PC-3 (cell line): ENCODE results near the gene AFF3. TPM values are rescaled to one million over a fixed set of nuclear protein-coding genes. Genes with fewer than 3 reads are reported as not detected.

Experiments
- ATAC-seq: fragments of 200-7000 bp; cut with Tn5 transposase; 2 replicates; pipeline ENCODE4 v1.9.1; 2020; ENCODE audit warnings: mild to moderate bottlenecking, moderate library complexity
- BruUV-seq: library from RNA; stranded (reverse); fragments of 400-500 nt; replicated peaks from 2 replicates; lab custom pipeline; 2021; lab: Mats Ljungman, UMichigan
- CTCF ChIA-PET: fragments of 300-600 bp; sonication (Branson Sonifier 250); formaldehyde crosslinking; loops from one replicate; lab custom pipeline; 2022; ENCODE audit warnings: antibody characterized with exemption; lab: Charles Lee
- POLR2A ChIA-PET: fragments of 300-600 bp; sonication (Branson Sonifier 250); formaldehyde crosslinking; loops from one replicate; lab custom pipeline; 2022; ENCODE audit warnings: antibody characterized with exemption; ENCODE audit not compliant: unreplicated experiment; lab: Charles Lee
- DNase-seq: peaks from one replicate; pipeline ENCODE4 v3.0.0-alpha.2; 2015
- H2AFZ ChIP-seq: fragments of 300-600 bp; sonication (generic); 2 replicates; pipeline ENCODE4 v1.6.0; 2016; ENCODE audit warnings: antibody characterized with exemption, low read length
- H3F3A ChIP-seq: fragments of 300-600 bp; sonication (generic); one replicate; pipeline ENCODE4 v1.6.0; 2017; ENCODE audit warnings: antibody characterized with exemption, low read length, control low read depth, mild to moderate bottlenecking; ENCODE audit not compliant: unreplicated experiment
- H3K27ac ChIP-seq: fragments of 300-600 bp; sonication (generic); 2 replicates; pipeline ENCODE4 v1.5.1; 2016; ENCODE audit warnings: mild to moderate bottlenecking, low read length
- H3K27me3 ChIP-seq: fragments of 300-600 bp; sonication (generic); 2 replicates; pipeline ENCODE4 v1.6.1; 2016; ENCODE audit warnings: low read length, mixed read lengths
- H3K36me3 ChIP-seq: fragments of 300-600 bp; sonication (generic); 2 replicates; pipeline ENCODE4 v1.6.1; 2016; ENCODE audit warnings: low read depth, mixed run types, low read length, mixed read lengths
- H3K4me1 ChIP-seq: fragments of 300-600 bp; sonication (generic); 2 replicates; pipeline ENCODE4 v1.5.1; 2016; ENCODE audit warnings: low read length; ENCODE audit not compliant: insufficient read depth
- H3K4me2 ChIP-seq: fragments of 300-600 bp; sonication (generic); 2 replicates; pipeline ENCODE4 v1.6.0; 2016; ENCODE audit warnings: low read length
- H3K4me3 ChIP-seq: fragments of 300-600 bp; sonication (generic); 2 replicates; pipeline ENCODE4 v1.5.1; 2016; ENCODE audit warnings: mild to moderate bottlenecking, low read length, mixed read lengths
- H3K79me2 ChIP-seq: fragments of 300-600 bp; sonication (generic); 2 replicates; pipeline ENCODE4 v1.6.1; 2017; ENCODE audit warnings: low read length, mixed read lengths
- H3K9ac ChIP-seq: fragments of 300-600 bp; sonication (generic); 2 replicates; pipeline ENCODE4 v1.6.0; 2016; ENCODE audit warnings: mild to moderate bottlenecking, low read length
- H3K9me2 ChIP-seq: fragments of 300-600 bp; sonication (generic); replicated peaks from 2 replicates; pipeline ENCODE4 v1.6.1; 2016; ENCODE audit warnings: mixed run types, low read length, mixed read lengths
- H3K9me3 ChIP-seq: fragments of 300-600 bp; sonication (generic); 2 replicates; pipeline ENCODE4 v1.6.1; 2016; ENCODE audit warnings: low read length, mixed read lengths
- H4K20me1 ChIP-seq: fragments of 300-600 bp; sonication (generic); 2 replicates; pipeline ENCODE4 v1.6.1; 2016; ENCODE audit warnings: low read length, mixed read lengths
- EZH2 ChIP-seq: fragments of 300-600 bp; sonication (generic); IDR thresholded peaks from one replicate; pipeline ENCODE4 v1.6.1; 2017; ENCODE audit warnings: antibody characterized with exemption, mild to moderate bottlenecking, low read length; ENCODE audit not compliant: unreplicated experiment
- EZH2phosphoT487 ChIP-seq: fragments of 300-600 bp; sonication (generic); IDR thresholded peaks from 2 replicates; pipeline ENCODE4 v1.6.1; 2018; ENCODE audit warnings: mild to moderate bottlenecking, antibody characterized with exemption, low read length, borderline replicate concordance
- intact Hi-C: fragments of 100-400 bp; cut with micrococcal nuclease; formaldehyde crosslinking; loops from 2 replicates; pipeline ENCODE4 v1.9.0; 2023
- total RNA-seq: library from RNA; depleted of rRNA; stranded (reverse); fragments of >200 nt; gene quantifications from 2 replicates; pipeline ENCODE4 v1.2.3, GENCODE V29; 2014
- TF ChIP-seq, protein P1 (sequence below): fragments of 300-600 bp; sonication (generic); conservative IDR thresholded peaks from 2 replicates; pipeline ENCODE4 v1.5.1; 2017; ENCODE audit warnings: antibody characterized with exemption, low read depth, mild to moderate bottlenecking, low read length

The AFF3 gene
- total RNA-seq, 1 experiment from 2014 or later = 0.04 TPM

DNA sequence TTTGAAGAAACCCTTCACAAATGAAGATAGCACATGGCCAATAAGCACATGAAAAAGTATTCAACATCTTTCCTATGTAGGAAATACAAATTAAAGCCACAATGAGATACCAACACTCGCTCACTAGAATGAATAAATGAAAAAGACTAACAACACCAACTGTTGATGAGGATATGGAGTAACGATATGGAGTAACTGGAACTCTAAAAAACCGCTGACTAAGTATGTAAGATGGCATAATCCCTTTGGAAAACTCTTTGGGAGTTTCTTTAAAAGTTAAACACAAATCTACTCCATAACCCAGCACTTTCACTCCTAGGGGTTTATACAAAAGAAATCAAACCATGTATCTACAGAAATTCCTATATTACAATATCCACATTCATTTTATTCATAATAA lies 220.5 kb downstream of the AFF3 start:
- no peaks in the 10 kb centered on the region for H4K20me1 ChIP-seq
- H3K27me3 ChIP-seq = no peaks in the 10 kb centered on the region
- intact Hi-C loops = no loop called here
- no peaks in the 10 kb centered on the region for H3K4me1 ChIP-seq
- no peaks in the 10 kb centered on the region for H3K9me2 ChIP-seq
- no peaks in the 10 kb centered on the region for H3K9me3 ChIP-seq
- POLR2A ChIA-PET = no interaction called here
- H3F3A ChIP-seq = no peaks in the 10 kb centered on the region
- ATAC-seq (no peak), DNase-seq (no peak)
- no peaks in the 10 kb centered on the region for H3K36me3 ChIP-seq
- no peak overlapping the region for H2AFZ ChIP-seq
- H3K4me2 ChIP-seq = no peak overlapping the region
- no peaks in the 10 kb centered on the region for H3K79me2 ChIP-seq
- CTCF ChIA-PET = no interaction called here
- no peak overlapping the region for H3K27ac ChIP-seq
- no TSS peak for BruUV-seq
- H3K4me3 ChIP-seq = no peak overlapping the region
- TF ChIP-seq, protein P1, sequence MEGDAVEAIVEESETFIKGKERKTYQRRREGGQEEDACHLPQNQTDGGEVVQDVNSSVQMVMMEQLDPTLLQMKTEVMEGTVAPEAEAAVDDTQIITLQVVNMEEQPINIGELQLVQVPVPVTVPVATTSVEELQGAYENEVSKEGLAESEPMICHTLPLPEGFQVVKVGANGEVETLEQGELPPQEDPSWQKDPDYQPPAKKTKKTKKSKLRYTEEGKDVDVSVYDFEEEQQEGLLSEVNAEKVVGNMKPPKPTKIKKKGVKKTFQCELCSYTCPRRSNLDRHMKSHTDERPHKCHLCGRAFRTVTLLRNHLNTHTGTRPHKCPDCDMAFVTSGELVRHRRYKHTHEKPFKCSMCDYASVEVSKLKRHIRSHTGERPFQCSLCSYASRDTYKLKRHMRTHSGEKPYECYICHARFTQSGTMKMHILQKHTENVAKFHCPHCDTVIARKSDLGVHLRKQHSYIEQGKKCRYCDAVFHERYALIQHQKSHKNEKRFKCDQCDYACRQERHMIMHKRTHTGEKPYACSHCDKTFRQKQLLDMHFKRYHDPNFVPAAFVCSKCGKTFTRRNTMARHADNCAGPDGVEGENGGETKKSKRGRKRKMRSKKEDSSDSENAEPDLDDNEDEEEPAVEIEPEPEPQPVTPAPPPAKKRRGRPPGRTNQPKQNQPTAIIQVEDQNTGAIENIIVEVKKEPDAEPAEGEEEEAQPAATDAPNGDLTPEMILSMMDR = no peak
- TF ChIP-seq EZH2phosphoT487 = no peak
- no peak for TF ChIP-seq EZH2
- no peak overlapping the region for H3K9ac ChIP-seq

DNA sequence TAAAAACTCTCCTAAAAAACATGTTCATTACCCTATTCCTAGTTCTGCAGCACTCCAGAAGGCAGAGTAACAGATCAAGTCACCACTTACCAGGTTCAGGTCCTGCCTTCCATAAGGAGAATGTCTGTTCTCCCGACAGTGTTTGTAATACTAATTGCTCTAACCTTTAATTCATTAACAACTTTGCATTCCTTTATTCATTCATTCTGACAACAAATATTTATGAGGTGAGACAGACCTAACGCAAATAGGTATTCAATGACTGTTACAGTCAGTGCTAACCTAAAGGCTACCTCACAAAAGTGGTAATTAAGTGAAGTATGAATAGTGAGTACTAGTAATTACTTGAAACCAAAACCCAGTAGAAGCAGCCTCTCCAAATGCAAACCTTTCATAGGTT lies 224.0 kb downstream of the AFF3 start:
- POLR2A ChIA-PET = no interaction called here
- H3K9me2 ChIP-seq = no peaks in the 10 kb centered on the region

DNA sequence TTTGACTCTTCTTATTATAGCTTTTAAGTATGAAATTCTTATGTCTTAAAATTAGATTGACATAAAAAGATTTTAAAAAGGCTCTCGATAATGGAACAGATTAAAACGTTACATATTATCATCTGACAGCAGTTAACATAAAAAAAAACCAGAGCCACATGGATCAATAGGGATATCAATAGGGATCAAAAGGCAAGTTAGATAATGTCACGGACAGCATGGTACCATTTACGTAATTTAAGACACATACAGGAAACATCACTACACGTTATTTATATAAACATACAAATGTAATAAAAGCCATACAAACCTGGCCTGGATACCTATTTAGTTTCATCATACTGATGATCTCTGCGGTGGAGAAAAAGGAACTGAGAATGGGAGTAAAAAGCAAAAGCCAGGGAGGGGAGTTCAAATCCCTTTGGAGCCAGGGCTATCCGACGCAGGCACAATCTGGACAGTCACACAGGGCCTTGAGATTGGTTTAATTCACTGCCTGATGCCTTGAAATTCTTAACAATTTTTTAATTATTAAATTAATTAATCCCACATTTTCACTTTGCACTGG lies 227.2 kb downstream of the AFF3 start:
- Histone ChIP-seq H2AFZ (no peak overlapping the region), H3K4me1 (peaks cover 18% of the 10 kb centered on the region), H3K4me2 (no peak overlapping the region), H3K9ac (no peak overlapping the region), H4K20me1 (no peaks in the 10 kb centered on the region), H3F3A (no peaks in the 10 kb centered on the region), H3K27ac (no peak overlapping the region), H3K4me3 (no peak overlapping the region), H3K36me3 (no peaks in the 10 kb centered on the region), H3K79me2 (no peaks in the 10 kb centered on the region), H3K9me3 (no peaks in the 10 kb centered on the region), H3K27me3 (no peaks in the 10 kb centered on the region), H3K9me2 (no peaks in the 10 kb centered on the region)
- ChIA-PET CTCF (no interaction called here), POLR2A (interaction anchor here (0.6 kb wide), 1 partner anchor 334 kb away, joined by 5 read pairs; no protein-coding TSS in a partner anchor)
- TF ChIP-seq EZH2phosphoT487 (no peak), EZH2 (no peak)
- TF ChIP-seq, protein P1 = no peak
- BruUV-seq = no TSS peak
- ATAC-seq (no peak), DNase-seq (no peak)
- intact Hi-C loops = no loop called here

More for the DNA sequence above, 224.0 kb downstream of the AFF3 start:
- Histone ChIP-seq H3K36me3 (no peaks in the 10 kb centered on the region), H3K4me1 (no peaks in the 10 kb centered on the region), H4K20me1 (no peaks in the 10 kb centered on the region), H3K4me3 (no peak overlapping the region), H3F3A (no peaks in the 10 kb centered on the region), H3K79me2 (no peaks in the 10 kb centered on the region), H3K27ac (no peak overlapping the region), H2AFZ (no peak overlapping the region), H3K9me3 (no peaks in the 10 kb centered on the region), H3K9ac (no peak overlapping the region), H3K27me3 (no peaks in the 10 kb centered on the region), H3K4me2 (no peak overlapping the region)
- no peak for ATAC-seq
- TF ChIP-seq EZH2 (no peak), EZH2phosphoT487 (no peak)
- TF ChIP-seq, protein P1 = no peak
- no TSS peak for BruUV-seq
- CTCF ChIA-PET = no interaction called here
- intact Hi-C loops = no loop called here
- DNase-seq = no peak
